ENCODE data around the gene AMDHD1.
A peak's percentile ranks its signal among the peaks of the same experiment; 100 is the strongest.

Gene AMDHD1

DNA sequence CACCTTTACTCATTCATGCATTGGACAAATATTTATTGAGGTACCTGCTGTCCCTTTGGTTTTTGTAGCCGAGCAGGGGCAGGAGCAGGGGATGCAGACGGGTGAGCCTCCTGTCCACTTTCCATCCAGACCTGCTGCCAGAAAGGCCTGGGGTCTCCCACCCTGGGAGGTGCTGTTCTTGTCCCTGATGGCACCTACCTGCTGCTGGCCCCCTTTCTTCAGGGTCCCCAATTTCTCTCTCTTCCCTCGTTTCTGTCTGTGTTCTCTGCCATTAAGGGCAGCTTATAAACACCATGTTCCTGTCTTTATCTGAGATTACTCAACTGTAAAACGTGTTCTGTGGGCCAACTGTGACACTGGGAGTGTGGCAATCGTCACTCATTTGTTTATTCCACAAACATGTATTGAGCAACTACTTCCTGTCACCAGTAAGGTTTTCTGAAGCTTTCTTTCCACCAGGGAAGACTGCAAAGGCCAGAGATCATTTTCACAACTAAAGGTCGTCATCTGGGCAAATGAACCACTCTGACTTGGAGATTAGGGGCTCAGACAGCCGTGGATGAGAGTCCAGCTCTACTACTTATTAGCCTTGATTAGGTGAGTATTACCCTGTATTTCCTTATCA, 53.0 kb downstream of the AMDHD1 start, which contains the start of gene HAL:
Gene HAL (minus strand): TSS at position 311 of the 625 bp plus-strand sequence. CDS start 434 bp downstream, outside the sequence.
- no peak for DNase-seq

DNA sequence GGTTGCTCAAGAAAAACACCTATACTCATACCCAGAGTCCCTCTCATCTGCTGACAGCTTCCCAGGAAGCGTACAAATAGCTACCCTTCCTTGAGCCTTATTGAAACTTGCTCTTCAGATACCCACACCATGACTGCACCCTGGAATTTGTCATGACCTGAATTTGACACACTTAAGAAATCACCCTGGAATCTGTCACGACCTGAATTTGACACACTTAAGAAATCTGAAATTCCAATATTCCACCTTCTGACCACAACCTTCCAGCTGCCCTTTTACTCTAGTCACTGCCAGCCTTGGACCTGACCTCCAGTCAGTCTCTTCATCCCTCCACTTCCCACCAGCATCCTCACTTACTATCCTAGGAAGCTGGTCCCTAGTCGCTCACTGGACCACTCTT, 54.1 kb downstream of the AMDHD1 start:
- no peak for DNase-seq

DNA sequence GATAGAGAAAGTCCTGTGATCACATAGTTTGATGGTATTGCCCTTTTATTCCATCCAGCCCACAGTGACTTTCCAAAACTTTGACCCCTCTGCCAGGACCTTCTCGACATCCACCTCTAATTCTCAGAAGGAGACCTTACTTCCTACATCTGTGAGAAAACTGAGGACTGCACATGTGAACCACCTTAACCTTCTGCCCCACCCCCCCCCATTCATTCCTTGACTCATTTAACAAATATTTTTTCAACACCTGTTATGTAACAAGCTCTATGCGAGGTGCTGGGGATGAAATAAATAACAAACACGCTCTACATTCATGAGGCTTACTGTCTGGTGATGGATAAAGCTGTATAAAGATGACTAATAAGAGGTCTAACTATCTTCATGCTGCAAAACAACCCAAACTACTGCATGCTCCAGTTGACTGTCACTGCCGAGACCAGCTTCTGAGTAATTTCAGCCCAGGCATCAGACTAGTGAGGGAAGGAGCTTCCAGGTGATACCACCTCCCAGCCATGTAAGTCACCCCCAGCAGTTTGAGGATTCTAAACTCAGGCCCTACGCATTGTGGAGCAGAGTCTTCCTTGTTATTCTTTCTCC, 54.9 kb downstream of the AMDHD1 start:
- no peak for DNase-seq

DNA sequence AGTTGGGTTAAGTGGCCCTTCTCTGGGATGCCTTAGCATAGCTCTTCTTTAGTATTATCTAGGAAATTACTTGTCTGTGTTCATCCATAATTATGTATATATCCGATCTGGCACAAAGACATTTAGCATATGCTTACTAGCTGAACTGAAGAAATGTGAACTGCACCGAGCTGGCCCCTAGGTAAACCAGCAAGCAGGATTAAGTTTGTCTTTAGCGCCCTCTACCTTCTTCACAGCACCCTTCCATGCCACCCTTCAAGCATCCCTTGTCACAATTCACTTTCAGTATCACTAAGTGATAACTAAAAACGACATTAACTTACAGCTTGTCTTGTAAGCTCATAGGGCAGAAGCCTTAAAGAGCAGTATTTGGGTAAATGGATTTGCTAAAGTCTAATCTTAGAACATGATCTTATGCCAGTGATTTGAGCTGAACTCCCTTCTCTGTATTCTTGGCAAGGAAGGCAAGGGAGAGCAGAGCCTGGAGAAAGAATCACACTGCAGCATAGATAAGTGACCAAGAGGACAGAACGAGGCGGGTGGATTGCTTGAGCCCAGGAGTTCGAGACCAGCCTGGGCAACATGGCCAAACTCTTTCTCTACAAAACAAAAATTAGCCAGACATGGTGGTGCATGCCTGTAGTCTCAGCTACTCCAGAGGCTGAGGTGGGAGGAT, 55.6 kb downstream of the AMDHD1 start:
- peak; percentile 35 for DNase-seq

DNA sequence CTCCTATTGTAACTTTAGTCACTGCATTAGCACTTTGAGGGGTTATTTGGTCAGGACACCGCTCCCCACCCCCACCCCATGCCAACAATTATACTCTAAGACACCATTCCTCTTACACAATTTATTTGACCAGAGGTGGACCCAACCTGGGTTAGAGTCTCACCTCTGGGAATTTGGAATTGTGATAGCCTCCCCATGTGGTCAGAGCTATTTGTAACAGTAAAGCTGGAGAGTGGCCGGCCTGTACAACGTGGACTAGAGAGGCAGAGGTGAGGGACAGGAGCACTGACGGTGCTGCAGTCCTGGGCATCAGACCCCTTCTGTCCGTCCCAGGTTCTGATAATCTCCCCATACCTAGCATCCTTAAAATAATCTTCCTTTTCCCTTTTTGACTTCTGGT, 56.4 kb downstream of the AMDHD1 start:
- DNase-seq = no peak

DNA sequence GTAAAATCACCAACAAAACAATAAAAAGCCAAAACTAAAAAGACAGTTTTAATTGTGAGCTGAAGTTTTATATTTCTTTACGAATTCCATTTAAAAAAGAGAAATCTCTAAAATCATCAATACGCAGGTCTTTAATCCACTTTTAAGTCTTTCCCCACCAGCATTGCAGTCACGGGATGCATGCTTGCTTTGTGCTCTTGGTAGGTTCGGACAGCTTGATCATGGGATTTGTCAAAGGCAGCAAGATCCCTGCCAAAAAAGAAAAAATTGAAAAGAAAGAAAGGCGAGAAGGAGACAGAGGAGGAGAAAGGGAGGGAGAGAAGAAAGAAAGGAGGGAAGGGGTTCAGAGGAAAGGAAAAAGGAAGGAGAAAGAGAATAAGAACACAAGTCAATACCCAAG, 57.7 kb downstream of the AMDHD1 start:
- no peak for DNase-seq

DNA sequence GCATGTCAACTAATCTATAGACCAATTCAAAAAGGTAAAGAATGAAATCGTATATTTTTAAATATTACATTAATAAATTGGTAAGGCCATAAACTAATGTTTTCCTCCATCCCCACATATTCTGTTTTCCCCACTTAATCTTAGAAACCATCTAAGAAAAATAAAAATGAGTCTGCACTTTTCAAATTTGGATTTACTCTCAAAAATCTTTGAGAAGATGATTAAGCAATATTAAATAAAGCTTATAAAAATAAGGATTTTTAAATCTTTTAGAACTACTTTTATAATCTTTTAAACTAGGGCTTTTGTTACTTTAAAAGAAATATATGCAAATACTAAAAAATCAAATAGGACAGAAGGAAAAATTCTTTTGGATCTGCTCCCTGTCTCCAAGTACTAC, 63.6 kb downstream of the AMDHD1 start:
- DNase-seq = no peak

DNA sequence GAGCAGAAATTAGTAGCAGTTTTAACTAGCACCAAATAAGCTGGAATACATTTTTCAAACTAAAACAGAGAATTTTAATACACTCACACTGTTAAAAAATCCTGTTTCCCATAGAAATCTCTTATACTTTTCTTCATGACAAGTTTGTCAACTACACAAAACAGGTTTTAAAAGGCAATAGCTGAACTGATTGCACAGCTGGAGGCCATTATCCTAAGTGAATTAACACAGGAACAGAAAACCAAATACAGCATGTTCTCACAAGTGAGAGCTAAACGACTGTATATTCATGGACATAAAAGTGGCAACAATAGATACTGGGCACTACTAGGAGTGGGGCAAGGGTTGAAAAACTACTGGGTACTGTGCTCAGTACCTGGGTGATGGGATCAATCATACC, 64.6 kb downstream of the AMDHD1 start:
- DNase-seq = no peak

DNA sequence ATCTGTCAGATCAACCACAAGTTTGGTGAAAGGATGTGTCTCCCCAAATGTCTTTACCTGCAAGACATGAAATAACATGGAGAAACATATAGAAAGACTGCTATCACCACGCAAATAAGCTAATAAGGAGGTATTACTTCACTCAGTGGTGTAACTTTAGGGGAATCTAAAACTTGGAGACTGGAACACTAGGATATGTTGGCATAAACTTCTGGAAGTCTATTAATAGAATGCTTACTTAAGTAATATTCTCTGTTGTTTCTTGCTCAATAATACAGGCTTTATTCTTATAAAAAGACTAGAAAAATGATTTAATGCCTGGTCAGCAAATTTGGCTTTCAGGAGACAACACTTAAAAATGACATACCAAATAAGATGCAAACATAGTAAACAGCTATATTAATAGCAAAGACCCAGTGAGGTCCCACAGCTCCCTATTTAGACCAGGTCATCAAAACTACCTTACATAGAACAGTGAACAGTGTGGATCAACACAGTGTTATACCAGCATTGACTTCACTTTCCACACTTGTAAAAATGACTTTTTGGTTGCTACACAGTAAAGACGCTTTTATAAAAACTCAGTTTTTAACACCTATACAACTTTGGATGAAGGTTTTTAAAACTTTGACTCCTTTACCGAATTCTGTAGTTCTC, 71.9 kb downstream of the AMDHD1 start:
- no peak for DNase-seq

DNA sequence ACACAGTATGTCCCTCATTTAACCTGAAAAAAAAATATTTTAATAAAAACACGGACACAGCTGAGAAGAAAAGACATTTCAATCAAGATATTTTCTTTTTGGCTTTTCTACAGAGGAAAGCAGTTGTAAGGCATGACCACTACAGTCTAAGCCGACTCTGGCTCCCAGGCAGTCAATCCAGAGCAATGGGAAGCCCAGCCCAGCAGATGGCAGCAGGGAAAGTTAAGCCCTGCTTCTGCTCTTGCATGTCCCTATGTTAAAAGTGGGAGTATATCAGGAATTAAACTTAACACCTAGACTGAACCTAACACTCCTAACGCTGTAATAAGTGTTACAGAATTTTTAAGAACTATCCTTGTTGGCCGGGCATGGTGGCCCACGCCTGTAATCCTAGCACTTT, 72.5 kb downstream of the AMDHD1 start:
- DNase-seq = peak; percentile 5
